Keratinocyte (primary cell): ENCODE results near the gene AGR2. TPM values are rescaled to one million over a fixed set of nuclear protein-coding genes. Genes with fewer than 3 reads are reported as not detected.

ENCODE experiments used
- DNase-seq: peaks from one replicate; pipeline ENCODE4 v3.0.0-alpha.2; 2011; ENCODE audit warnings: low read depth, missing footprints, low spot score
- FAIRE-seq: peaks from 2 replicates; lab custom pipeline; 2011; peaks lifted over from hg19 to GRCh38; lab: Jason Lieb, UNC
- H2AFZ ChIP-seq: 2 replicates; pipeline ENCODE4 v1.6.0; 2012; ENCODE audit warnings: low read length, control low read depth, inconsistent platforms; ENCODE audit not compliant: control insufficient read depth
- H3K27ac ChIP-seq: 2 replicates; pipeline ENCODE4 v1.5.1; 2011; ENCODE audit warnings: low read length; ENCODE audit not compliant: control insufficient read depth, insufficient read depth
- H3K27me3 ChIP-seq: 3 replicates; pipeline ENCODE4 v1.6.0; 2011; ENCODE audit warnings: low read length; ENCODE audit not compliant: control insufficient read depth, insufficient read depth; ENCODE audit errors: extremely low read depth
- H3K36me3 ChIP-seq, 2 experiments: 2 replicates in 1 of 2; 3 replicates in 1 of 2; pipeline ENCODE4 v1.5.1; 2011; ENCODE audit warnings: low read length in 2 of 2, mild to moderate bottlenecking in 1 of 2; ENCODE audit not compliant: control insufficient read depth in 2 of 2, insufficient read depth in 2 of 2; ENCODE audit errors: extremely low read depth in 1 of 2
- H3K4me1 ChIP-seq: 3 replicates; pipeline ENCODE4 v1.5.1; 2011; ENCODE audit warnings: low read length; ENCODE audit not compliant: control insufficient read depth, insufficient read depth; ENCODE audit errors: extremely low read depth
- H3K4me2 ChIP-seq: 3 replicates; pipeline ENCODE4 v1.6.0; 2011; ENCODE audit warnings: low read depth, low read length; ENCODE audit not compliant: control insufficient read depth, insufficient read depth; ENCODE audit errors: extremely low read depth
- H3K4me3 ChIP-seq, 3 experiments: fragments of 200-600 bp in 1 of 3; sonication (generic) in 1 of 3; 2 replicates in 2 of 3; 3 replicates in 1 of 3; pipeline ENCODE4 v1.5.1; 2011 to 2016; ENCODE audit warnings: low read length in 3 of 3, mild to moderate bottlenecking in 3 of 3, control low read depth in 2 of 3, inconsistent platforms in 1 of 3, low read depth in 1 of 3, mixed read lengths in 1 of 3, mixed run types in 1 of 3, moderate library complexity in 1 of 3; ENCODE audit not compliant: control insufficient read depth in 2 of 3, insufficient read depth in 2 of 3; ENCODE audit errors: extremely low read depth in 1 of 3
- H3K79me2 ChIP-seq: 2 replicates; pipeline ENCODE4 v1.6.0; 2012; ENCODE audit warnings: low read length; ENCODE audit not compliant: control insufficient read depth, insufficient read depth
- H3K9ac ChIP-seq: 3 replicates; pipeline ENCODE4 v1.6.0; 2011; ENCODE audit warnings: low read length; ENCODE audit not compliant: control insufficient read depth, insufficient read depth; ENCODE audit errors: extremely low read depth
- H3K9me1 ChIP-seq: 3 replicates; pipeline ENCODE4 v1.6.0; 2011; ENCODE audit warnings: low read length; ENCODE audit not compliant: control insufficient read depth, insufficient read depth; ENCODE audit errors: extremely low read depth
- H3K9me3 ChIP-seq: 2 replicates; pipeline ENCODE4 v1.5.1; 2012; ENCODE audit warnings: low read depth, low read length; ENCODE audit not compliant: control insufficient read depth
- H4K20me1 ChIP-seq: 3 replicates; pipeline ENCODE4 v1.6.0; 2011; ENCODE audit warnings: low read length; ENCODE audit not compliant: control insufficient read depth, insufficient read depth; ENCODE audit errors: extremely low read depth
- CTCF ChIP-seq, 3 experiments: IDR thresholded peaks in 1 of 3; conservative IDR thresholded peaks in 1 of 3; optimal IDR thresholded peaks in 1 of 3; 2 replicates in 2 of 3; 3 replicates in 1 of 3; pipeline versions ENCODE3 to v1.5.1; 2011; ENCODE audit warnings: low read length in 3 of 3, mild to moderate bottlenecking in 3 of 3, moderate library complexity in 2 of 3, control low read depth in 1 of 3, inconsistent platforms in 1 of 3; ENCODE audit not compliant: insufficient read depth in 2 of 3; ENCODE audit errors: extremely low read depth in 1 of 3
- EZH2 ChIP-seq: IDR thresholded peaks from one replicate; pipeline ENCODE4 v1.6.1; 2012; ENCODE audit warnings: inconsistent platforms, mild to moderate bottlenecking, low read length, moderate library complexity
- dilution Hi-C: fragments of 300-500 bp; cut with MboI; formaldehyde crosslinking; loops from one replicate; pipeline ENCODE4 v1.7.0; 2020; ENCODE audit warnings: low sequenced_read_pairs; ENCODE audit not compliant: extremely low pct_ligation_motif_present
- polyA plus RNA-seq, 5 experiments: library from polyadenylated mRNA; depleted of rRNA in 3 of 5; stranded (reverse) in 3 of 5; stranded (forward) in 1 of 5; unstranded in 1 of 5; fragments of >200 nt; gene quantifications; 1 replicate in 1 of 5; 2 replicates in 3 of 5; 3 replicates in 1 of 5; pipeline versions ENCODE4 v1.2.1 to v1.2.3, GENCODE V29; 2011 to 2012; ENCODE audit warnings: missing spikeins in 2 of 5, low read depth in 1 of 5, low replicate concordance in 1 of 5

The AGR2 gene
- polyA plus RNA-seq, 1 donor (not counting 4 experiments of a cell fraction or from before 2014, with no cell fraction given): 2.3 TPM

GRCh38 chr7:16753932-16754855 lies 50.6 kb downstream of the AGR2 start:
- Histone ChIP-seq H3K4me1 (peaks cover 14% of the 10 kb centered on the region), H3K27ac (peak overlapping the region; percentile 50), H3K9ac (peak overlapping the region; percentile 75), H3K79me2 (no peaks in the 10 kb centered on the region), H3K27me3 (no peaks in the 10 kb centered on the region), H2AFZ (peak overlapping the region; percentile 96), H3K4me3 (peak overlapping the region; percentile 67 to 84 (median 74)), H4K20me1 (no peaks in the 10 kb centered on the region), H3K9me1 (no peaks in the 10 kb centered on the region), H3K4me2 (peak overlapping the region; percentile 96), H3K36me3 (no peaks in the 10 kb centered on the region), H3K9me3 (no peaks in the 10 kb centered on the region)
- DNase-seq (no peak), FAIRE-seq (no peak)
- TF ChIP-seq CTCF (optimal IDR thresholded peaks at IDR 0.05 in 1 of 3, IDR thresholded peaks at IDR 0.05 in 1 of 3, conservative IDR thresholded peaks at IDR 0.05 in 1 of 3; ENCODE audit: extremely low read depth in 1 of 3, insufficient read depth in 2 of 3, low read length in 3 of 3) (no peak), EZH2 (no peak)
- dilution Hi-C loops: no loop called here

GRCh38 chr7:16753102-16753931 lies 51.5 kb downstream of the AGR2 start, which contains the start of gene TSPAN13:
Gene TSPAN13 (plus strand): TSS chr7:16753755. CDS start chr7:16753968, 213 bp downstream.
- peak; percentile 52 for FAIRE-seq
- dilution Hi-C loops: no loop called here
- Histone ChIP-seq H3K9me1 (no peaks in the 10 kb centered on the region), H3K4me2 (peak within 1 kb of the TSS; percentile 96), H3K27me3 (no peaks in the 10 kb centered on the region), H3K36me3 (no peaks in the 10 kb centered on the region), H3K27ac (peak within 1 kb of the TSS; percentile 58), H3K4me3 (peak within 1 kb of the TSS; percentile 67 to 84 (median 74)), H3K9ac (peak within 1 kb of the TSS; percentile 75), H4K20me1 (no peaks in the 10 kb centered on the region), H3K4me1 (peaks cover 14% of the 10 kb centered on the region), H2AFZ (peak within 1 kb of the TSS; percentile 96), H3K9me3 (no peaks in the 10 kb centered on the region), H3K79me2 (no peaks in the 10 kb centered on the region)
- peak; percentile 56 for DNase-seq
- TF ChIP-seq CTCF (optimal IDR thresholded peaks at IDR 0.05 in 1 of 3, IDR thresholded peaks at IDR 0.05 in 1 of 3, conservative IDR thresholded peaks at IDR 0.05 in 1 of 3; ENCODE audit: extremely low read depth in 1 of 3, insufficient read depth in 2 of 3, low read length in 3 of 3) (no peak), EZH2 (no peak)
